ENCODE measurements around the gene CCDC121.

DNA sequence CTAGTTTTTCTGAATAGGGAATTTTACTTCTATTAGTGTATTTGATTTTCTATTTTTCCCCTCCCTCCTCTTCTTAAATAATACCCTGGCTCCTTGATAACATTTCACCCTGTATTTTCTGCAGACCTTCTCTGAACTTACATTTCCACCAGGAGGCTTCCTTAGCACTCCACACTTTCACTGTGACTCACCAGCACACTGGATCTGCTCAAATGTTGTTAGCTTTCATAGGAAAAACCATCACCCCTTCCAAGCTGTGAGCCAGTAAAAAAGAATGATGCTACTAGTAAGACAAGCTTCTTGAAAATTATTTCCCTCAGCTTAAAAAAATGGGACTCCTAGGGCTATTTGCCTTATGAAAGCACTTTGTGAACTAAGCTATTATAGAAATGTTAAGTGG, 18.5 kb upstream of the CCDC121 start:
- TF ChIP-seq, protein P1, sequence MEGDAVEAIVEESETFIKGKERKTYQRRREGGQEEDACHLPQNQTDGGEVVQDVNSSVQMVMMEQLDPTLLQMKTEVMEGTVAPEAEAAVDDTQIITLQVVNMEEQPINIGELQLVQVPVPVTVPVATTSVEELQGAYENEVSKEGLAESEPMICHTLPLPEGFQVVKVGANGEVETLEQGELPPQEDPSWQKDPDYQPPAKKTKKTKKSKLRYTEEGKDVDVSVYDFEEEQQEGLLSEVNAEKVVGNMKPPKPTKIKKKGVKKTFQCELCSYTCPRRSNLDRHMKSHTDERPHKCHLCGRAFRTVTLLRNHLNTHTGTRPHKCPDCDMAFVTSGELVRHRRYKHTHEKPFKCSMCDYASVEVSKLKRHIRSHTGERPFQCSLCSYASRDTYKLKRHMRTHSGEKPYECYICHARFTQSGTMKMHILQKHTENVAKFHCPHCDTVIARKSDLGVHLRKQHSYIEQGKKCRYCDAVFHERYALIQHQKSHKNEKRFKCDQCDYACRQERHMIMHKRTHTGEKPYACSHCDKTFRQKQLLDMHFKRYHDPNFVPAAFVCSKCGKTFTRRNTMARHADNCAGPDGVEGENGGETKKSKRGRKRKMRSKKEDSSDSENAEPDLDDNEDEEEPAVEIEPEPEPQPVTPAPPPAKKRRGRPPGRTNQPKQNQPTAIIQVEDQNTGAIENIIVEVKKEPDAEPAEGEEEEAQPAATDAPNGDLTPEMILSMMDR (IDR thresholded peaks at IDR 0.05; ENCODE audit: low read depth, low read length, poor library complexity, severe bottlenecking) = no peak
- TF ChIP-seq EZH2phosphoT487 (IDR thresholded peaks at IDR 0.05; ENCODE audit: borderline replicate concordance, low read length) = no peak
